Gastrocnemius medialis (tissue), 4 donors: ENCODE data around the gene CYP26A1. TPM values are rescaled to one million over a fixed set of nuclear protein-coding genes. Genes with fewer than 3 reads are reported as not detected.

Experiments used
- ATAC-seq, 2 donors: fragments of 150-250 bp; one replicate each; pipeline ENCODE4 v1.9.1; 2016
- DNase-seq, 2 donors: peaks; one replicate each; pipeline ENCODE4 v3.0.0-alpha.2; 2019
- H3K27ac ChIP-seq, 4 donors: fragments of 200-600 bp; sonication (generic); 1 replicate in 1 of 4; 2 replicates in 3 of 4; pipeline ENCODE4 v1.5.1; 2016 to 2018; ENCODE audit warnings: mild to moderate bottlenecking in 2 of 4, moderate library complexity in 1 of 4
- H3K27me3 ChIP-seq, 3 donors: fragments of 200-600 bp; sonication (generic) in 2 of 3; 1 replicate in 1 of 3; 2 replicates in 2 of 3; pipeline versions ENCODE4 v1.5.1 to v1.6.0; 2016 to 2019; ENCODE audit warnings: mild to moderate bottlenecking in 1 of 3, moderate library complexity in 1 of 3
- H3K36me3 ChIP-seq, 2 donors: fragments of 200-600 bp; sonication (generic) in 1 of 2; one replicate each; pipeline ENCODE4 v1.5.1; 2017 to 2018
- H3K4me1 ChIP-seq, 2 donors: fragments of 200-600 bp; sonication (generic) in 1 of 2; one replicate each; pipeline ENCODE4 v1.5.1; 2016 to 2017; ENCODE audit warnings: mild to moderate bottlenecking in 2 of 2
- H3K4me3 ChIP-seq, 4 donors: fragments of 200-600 bp; sonication (generic) in 3 of 4; 1 replicate in 1 of 4; 2 replicates in 3 of 4; pipeline ENCODE4 v1.5.1; 2016 to 2019; ENCODE audit warnings: mild to moderate bottlenecking in 2 of 4
- H3K9me3 ChIP-seq, 3 donors: fragments of 200-600 bp; sonication (generic) in 2 of 3; 1 replicate in 1 of 3; 2 replicates in 2 of 3; pipeline ENCODE4 v1.5.1; 2016 to 2019
- CTCF ChIP-seq, 5 experiments: fragments of 450-650 bp in 3 of 5; fragments of 200-600 bp in 2 of 5; sonication (generic) in 2 of 5; IDR thresholded peaks in 4 of 5; conservative IDR thresholded peaks in 1 of 5; 1 replicate in 4 of 5; 2 replicates in 1 of 5; pipeline ENCODE4 v1.5.1; 2016 to 2019; ENCODE audit warnings: antibody characterized with exemption in 5 of 5, mild to moderate bottlenecking in 3 of 5, moderate library complexity in 3 of 5
- POLR2A ChIP-seq, 2 donors: fragments of 450-650 bp; IDR thresholded peaks; one replicate each; pipeline ENCODE4 v1.6.1; 2017; ENCODE audit warnings: antibody characterized with exemption in 2 of 2, mild to moderate bottlenecking in 2 of 2, moderate library complexity in 2 of 2
- in situ Hi-C, 4 donors: fragments of 200-750 bp; cut with MboI; loops; one replicate each; pipeline versions ENCODE4 v1.15.0 to v1.8.0; 2017; ENCODE audit warnings: low sequenced_read_pairs in 4 of 4
- intact Hi-C: fragments of 100-400 bp; cut with DNase I; formaldehyde crosslinking; loops from one replicate; pipeline ENCODE4 v1.15.1; 2023; ENCODE audit warnings: low total_unique reads
- total RNA-seq, 4 donors: library from RNA; depleted of rRNA; stranded (reverse); fragments of >200 nt; gene quantifications; one replicate each; pipeline versions ENCODE4 v1.1.0 to v1.2.3, GENCODE V29; 2016

CYP26A1 gene
- total RNA-seq, 4 donors from 2014 or later, result not detected

DNA sequence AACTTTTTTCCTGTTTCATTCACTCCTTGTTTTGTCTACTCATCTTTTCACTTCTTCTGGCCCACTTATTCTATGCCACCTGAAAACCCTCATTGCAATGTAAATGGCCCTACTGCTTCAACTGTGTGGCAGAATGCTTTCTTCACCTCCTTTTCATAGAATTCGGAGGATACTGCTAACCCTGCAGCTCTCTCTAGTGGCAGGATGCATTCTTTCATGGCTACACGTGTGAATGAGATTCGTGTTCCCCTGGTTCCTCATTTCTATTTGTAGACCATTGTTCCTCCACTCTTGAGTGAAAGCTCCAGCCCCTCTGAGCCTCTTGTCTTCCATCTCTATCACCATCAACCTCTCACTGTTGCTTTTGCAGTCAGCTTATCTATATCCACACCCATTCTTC lies 34.0 kb upstream of the CYP26A1 start:
- no peak for DNase-seq
- in situ Hi-C loops, result no loop called here
- no peaks in the 10 kb centered on the region for H3K27me3 ChIP-seq
- intact Hi-C loops, result no loop called here
- no peak for ATAC-seq
- H3K36me3 ChIP-seq, result peaks cover 0 to 15% of the 10 kb centered on the region in 2 donors
- H3K4me1 ChIP-seq, result no peaks in the 10 kb centered on the region
- H3K27ac ChIP-seq, result no peak overlapping the region
- TF ChIP-seq POLR2A (IDR thresholded peaks at IDR 0.05) (no peak), CTCF (IDR thresholded peaks at IDR 0.05 in 4 of 5, conservative IDR thresholded peaks at IDR 0.05 in 1 of 5) (no peak)
- no peaks in the 10 kb centered on the region for H3K9me3 ChIP-seq
- no peak overlapping the region for H3K4me3 ChIP-seq

DNA sequence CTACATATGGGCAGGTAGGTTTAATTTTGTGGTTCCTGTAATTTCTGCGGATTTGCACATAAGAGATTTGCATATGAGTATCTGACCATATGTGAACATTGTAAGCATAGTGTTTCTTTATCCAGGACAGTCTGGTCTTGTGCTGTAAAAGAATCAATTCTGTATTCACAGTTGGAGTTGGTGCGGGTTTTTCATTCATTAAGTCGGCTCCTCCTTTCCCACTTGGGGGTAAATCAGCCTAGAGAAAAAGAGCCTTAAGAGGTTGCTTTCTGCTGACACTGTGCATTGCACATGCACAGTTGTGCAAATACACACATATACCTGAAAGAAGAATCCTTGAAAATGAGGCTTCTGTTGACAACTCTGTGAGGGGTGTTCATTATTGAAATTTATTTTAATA lies 19.2 kb upstream of the CYP26A1 start:
- ATAC-seq (no peak), DNase-seq (no peak)
- Histone ChIP-seq H3K27ac (no peak overlapping the region), H3K4me1 (no peaks in the 10 kb centered on the region), H3K36me3 (peaks cover 0 to 1% of the 10 kb centered on the region in 2 donors), H3K4me3 (no peak overlapping the region), H3K27me3 (peaks cover 0 to 3% (median 0%) of the 10 kb centered on the region in 3 donors), H3K9me3 (no peaks in the 10 kb centered on the region)
- intact Hi-C loops (no loop called here), in situ Hi-C loops (no loop called here)
- no peak for TF ChIP-seq POLR2A (IDR thresholded peaks at IDR 0.05)
- TF ChIP-seq CTCF (IDR thresholded peaks at IDR 0.05 in 4 of 5, conservative IDR thresholded peaks at IDR 0.05 in 1 of 5), result no peak

- in situ Hi-C loops, result no loop called here
Measured at GRCh38 chr10:93058139-93058538, 15.6 kb upstream of the CYP26A1 start.

DNA sequence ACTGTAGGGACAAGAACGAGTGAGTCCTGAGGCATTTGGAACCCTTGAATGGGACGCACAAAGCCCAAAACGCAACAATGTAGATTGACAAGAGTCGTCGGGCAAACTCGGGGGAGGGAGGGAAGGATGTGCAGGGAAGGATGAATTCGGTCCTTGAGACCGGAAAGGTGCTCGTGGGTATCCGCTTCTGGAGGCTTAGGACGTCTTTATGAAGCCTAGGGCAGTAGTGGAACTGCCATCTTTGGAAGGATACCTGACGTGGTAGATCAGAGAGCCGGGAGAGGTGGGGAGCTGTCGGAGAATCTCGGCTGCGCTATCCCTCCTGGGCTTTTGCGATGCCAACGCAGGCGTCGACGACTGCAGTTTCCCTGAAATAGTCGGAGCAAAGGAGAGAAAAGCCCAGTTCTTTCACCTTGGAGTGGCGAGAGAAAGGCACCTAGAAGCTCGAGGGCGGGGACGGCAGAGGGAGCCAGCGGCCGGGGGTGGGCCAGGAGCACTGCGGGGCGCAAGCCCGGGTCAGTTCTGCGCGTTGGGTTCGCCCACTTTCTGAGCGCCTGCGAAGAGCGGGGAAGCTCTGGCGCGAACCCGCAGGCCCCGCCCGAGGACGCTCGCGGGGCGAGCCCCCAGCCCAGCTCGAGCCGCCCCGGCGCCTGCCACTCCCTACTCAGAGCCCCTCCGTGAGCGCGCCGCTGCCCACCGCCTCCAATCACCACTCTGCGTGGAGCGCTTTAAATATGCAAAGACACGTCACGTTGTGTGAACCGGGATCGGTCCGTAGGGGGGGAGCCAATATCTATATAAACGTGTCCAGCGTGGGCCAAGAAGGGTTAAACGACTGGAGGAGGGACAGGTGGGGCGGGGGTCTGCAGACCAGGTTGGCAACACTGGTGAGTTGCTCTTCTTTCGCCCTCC lies 13.5 kb upstream of the CYP26A1 start, which contains the start of gene CYP26C1:
Gene CYP26C1, plus strand, starts transcription at position 824 of the 912 bp plus-strand sequence. CDS start 466 bp downstream, outside the sequence.
- H3K4me1 ChIP-seq, result peaks cover 0 to 3% of the 10 kb centered on the region in 2 donors
- ATAC-seq, result no peak
- peaks cover 4 to 8% (median 6%) of the 10 kb centered on the region in 3 donors for H3K27me3 ChIP-seq
- in situ Hi-C loops, result no loop called here
- H3K36me3 ChIP-seq, result peaks cover 0 to 5% of the 10 kb centered on the region in 2 donors
- no peak within 1 kb of the TSS for H3K4me3 ChIP-seq
- no peaks in the 10 kb centered on the region for H3K9me3 ChIP-seq
- TF ChIP-seq CTCF (IDR thresholded peaks at IDR 0.05 in 4 of 5, conservative IDR thresholded peaks at IDR 0.05 in 1 of 5), result no peak
- no peak for TF ChIP-seq POLR2A (IDR thresholded peaks at IDR 0.05)
- no peak for DNase-seq
- no peak within 1 kb of the TSS for H3K27ac ChIP-seq
- intact Hi-C loops, result no loop called here

More at GRCh38 chr10:93058139-93058538, 15.6 kb upstream of the CYP26A1 start:
- H3K36me3 ChIP-seq, result peaks cover 0 to 5% of the 10 kb centered on the region in 2 donors
- peaks cover 0 to 3% of the 10 kb centered on the region in 2 donors for H3K4me1 ChIP-seq
- no peak overlapping the region for H3K4me3 ChIP-seq
- ATAC-seq (no peak), DNase-seq (no peak)
- peaks cover 0 to 3% (median 0%) of the 10 kb centered on the region in 3 donors for H3K27me3 ChIP-seq
- no peak overlapping the region for H3K27ac ChIP-seq
- H3K9me3 ChIP-seq, result no peaks in the 10 kb centered on the region
- TF ChIP-seq POLR2A (IDR thresholded peaks at IDR 0.05) (no peak), CTCF (IDR thresholded peaks at IDR 0.05 in 4 of 5, conservative IDR thresholded peaks at IDR 0.05 in 1 of 5) (no peak)
- intact Hi-C loops, result no loop called here
